NCI-H1048 (cell line): Measurements from ENCODE around the gene FGD5.

Experiments used
- DNase-seq: peaks from one replicate; lab custom pipeline; 2025; lab: John Stamatoyannopoulos, UW

FGD5 gene

DNA sequence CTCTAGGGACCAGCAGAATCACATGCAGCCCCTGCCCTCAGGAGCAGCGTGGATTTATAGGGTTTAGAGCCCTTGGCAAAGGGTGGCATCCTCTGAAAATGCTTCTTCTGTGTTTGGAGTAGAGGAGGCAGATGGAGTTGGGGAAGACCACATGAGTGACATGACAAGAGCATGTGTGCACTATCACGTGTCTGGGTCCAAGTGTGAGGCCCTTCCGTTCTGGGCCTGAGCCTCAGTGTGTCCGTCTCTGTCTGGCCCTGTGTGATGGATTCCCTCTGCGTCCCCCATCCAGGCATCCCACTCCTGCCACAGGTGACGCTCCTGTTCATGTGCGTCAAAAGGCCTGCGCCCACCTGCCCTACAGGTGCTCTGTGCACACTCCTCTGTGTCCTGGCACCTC, 30.1 kb downstream of the FGD5 start:
- DNase-seq, result no peak

DNA sequence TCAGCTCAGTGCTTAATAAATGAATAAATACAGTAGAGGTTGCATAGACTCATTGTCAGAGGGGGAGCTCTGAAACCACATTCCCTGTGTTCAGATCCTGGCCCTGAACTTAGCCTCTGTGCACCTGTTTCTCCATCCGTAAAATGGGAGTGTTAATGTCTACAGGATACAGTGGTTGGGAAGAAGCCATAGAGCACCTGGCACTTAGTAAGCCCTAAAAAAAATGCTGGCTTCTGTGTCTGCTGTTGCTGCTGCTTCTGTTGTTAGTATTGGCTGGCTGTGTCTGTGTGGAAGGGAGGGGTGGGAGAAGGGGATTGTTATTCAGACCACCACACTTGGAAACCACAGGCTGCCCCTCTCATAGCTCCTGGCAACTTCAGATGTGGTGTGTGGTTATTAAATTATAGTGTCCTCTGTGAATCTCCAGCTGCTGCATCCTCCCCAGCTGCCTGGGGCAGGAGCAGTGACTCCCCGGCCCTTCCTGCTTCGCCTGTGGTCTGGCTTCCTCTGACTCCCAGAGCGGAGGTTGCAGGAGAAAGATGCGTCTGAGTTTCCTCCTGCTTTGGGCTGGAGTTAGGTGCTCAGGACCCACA, 31.0 kb downstream of the FGD5 start:
- no peak for DNase-seq

DNA sequence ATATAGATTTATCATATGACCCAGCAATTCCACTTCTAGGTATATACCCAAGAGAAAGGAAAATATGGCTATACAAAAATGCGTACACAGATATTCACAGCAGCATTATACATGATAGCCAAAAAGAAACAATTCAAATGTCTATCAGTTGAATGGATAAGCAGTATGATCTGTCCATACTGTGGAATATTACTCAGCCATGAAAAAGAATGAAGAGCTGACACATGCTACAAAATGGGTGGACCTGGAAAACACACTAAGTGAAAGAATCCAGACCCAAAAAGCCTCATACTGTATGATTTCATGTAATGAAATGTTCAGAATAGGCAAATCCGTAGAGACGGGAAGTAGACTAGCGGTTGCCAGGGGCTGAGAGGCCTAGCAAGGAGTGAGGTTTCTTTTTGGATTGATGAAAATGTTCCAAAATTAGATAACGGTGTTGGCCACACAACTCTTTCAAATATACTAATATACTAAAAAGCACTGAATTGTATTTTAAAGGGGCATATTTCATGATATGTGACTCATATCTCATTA, 33.4 kb downstream of the FGD5 start:
- DNase-seq, result no peak

DNA sequence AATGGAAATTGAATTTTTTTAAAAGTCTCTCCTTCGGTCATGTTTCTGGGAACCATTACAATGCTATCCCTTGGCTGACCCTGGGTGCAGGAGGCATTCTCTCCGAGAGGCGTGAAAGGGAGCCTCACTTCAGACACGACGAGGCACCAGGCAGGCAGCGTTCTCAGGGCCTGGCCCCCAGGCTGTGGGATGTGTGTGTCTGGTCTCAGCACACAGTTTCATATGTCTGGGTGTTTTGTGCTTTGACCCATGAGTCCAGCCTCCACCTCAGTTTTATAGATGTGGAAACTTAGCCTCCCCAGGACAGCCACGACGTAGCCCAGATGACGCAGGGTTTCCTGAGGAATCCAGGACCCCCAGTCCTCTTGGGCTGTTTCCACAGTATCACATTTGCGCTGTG, 34.0 kb downstream of the FGD5 start:
- no peak for DNase-seq

DNA sequence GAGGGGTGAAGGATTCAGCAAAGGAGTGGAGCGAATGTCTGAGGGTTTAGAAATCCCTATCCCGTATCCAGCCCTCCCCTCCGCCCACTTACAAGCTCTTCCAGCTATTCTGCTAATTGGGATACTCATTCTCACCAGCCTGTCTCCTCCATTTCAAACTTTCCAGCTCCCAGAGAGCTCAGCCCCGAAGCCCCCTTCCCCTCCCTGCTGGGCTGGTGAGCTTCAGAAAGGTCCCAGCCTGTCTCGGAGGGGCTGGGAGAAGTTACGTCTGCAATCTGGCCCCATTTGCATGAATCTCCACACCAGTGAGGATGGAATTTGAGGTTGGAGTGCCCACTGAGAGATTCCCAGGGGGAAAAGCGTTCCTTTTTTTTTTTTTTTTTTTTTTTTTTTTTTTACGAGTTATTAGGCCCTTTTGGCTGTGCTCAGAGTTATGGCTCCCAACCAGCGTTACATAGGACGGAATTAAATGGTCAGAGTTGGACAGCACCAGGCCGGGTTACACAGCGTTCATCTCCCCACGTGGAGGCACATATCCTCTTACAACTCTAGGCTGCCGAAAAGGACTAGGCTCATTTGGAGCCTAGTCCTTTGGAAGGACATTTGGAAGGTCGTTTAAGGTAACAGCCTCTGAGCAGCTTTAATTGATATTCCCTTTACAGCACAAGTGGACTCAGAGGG, 34.6 kb downstream of the FGD5 start:
- no peak for DNase-seq

DNA sequence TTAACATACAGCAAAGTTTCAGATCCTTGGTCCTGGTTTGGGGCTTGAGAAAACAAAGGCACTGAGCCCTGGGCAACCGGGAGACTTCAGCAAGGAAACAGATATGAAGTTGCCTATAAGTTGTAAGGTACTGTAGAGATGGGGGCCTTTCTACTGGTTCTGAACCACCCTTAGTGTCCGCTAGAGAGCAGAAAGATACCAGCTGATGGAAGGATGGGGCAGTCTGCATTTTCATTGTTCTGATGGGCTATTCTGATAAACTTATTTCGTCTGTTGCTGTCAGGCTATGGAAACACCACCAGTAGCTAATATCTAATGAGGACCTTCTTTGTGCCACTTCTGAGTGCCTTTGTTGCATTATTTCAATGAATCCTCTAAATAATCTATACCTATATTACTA, 38.7 kb downstream of the FGD5 start:
- DNase-seq, result no peak

DNA sequence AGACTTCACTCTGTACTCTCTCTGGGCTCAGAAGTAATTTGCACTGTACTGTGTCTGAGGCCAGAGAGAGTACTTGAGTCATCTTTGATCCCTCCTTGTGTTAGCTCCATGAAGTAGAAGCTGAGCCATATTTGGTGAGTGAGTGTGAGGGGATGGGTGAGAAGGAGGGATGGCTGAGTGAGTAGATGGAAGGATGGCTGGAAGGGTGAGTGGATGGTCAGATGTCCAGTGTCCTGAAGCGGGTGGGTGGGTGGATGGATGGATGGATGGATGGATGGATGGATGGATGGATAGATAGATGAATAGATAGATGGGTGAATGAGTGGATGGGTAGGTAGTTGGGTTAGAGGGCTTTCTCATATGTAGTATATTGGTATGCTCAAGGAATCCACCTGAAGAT, 39.3 kb downstream of the FGD5 start:
- DNase-seq, result no peak

DNA sequence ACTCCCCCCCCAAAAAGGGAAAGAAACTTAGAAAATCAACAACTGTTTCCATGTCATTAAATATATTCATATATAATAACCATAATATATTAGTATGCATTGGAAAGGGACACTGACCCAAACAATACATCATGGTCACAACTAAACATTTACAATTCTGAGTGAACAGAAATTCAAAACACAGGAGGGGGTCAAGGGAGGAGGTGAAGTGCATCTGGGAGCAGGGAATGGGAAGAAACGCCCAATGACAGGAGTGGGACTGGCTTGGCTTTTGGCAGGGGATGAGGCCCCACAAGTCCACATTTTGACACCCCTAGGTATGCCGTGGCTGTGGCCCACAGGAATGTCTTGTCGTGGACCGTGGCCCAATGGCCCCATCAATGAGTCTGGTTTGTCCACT, 41.1 kb downstream of the FGD5 start:
- no peak for DNase-seq

DNA sequence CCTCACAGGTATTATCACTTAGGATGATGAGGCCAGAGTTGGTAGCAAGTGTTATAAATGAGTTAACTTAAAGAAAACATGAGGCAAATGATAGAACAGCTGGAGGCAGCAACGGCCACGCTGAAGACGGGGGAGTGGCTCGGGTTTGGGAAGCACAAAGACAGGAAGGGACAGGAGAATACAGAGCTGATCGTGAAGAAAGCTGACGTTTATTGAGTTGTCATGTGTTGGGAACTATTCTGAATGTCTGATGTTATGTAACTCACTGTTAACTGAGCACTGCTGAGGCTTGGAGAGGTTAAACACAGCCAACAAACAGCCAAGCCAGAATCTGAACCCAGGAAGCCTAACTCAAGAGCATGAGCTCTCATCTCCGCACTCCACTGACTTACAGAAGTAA, 42.3 kb downstream of the FGD5 start:
- no peak for DNase-seq

DNA sequence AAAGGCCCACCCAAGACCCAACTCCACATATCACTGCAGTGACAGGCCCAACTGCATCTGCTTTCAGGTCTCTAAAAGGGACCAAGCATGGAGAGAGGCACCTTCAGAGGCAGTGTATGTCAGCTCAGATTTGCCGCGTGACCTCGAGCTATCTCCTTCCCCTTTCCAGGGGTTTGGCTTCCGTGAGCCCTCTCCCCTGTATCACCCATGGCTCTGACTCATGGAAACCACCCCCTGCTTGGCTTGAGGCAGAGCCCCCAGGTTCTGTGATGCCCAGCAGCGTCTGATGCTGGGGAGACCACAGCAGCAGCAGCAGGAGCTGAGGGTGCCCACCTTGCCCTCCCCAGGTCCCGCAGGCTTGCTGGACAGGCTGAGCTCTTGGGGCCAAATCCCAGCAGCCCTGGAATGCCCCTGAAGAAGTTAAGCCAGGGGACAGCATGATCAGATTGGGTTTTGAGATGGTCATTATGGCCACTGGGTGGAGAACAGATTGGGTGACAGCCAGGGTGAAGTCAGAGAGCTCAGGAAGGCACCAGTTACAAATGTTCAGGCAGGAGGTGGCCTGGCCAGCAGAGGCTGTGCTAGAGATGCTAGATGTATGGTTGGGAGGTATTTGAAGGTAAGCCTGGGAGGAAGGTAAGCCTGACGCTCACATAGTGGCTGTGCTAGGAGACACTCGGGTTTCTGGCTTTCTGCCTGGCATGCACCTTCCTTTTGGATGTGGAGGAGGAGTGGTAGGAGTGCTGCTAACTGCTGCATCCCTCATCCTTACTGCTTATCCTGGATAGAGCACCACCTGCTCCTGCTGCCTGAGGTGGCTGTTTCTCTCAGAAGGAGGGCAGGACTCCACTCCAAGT, 42.9 kb downstream of the FGD5 start:
- no peak for DNase-seq

DNA sequence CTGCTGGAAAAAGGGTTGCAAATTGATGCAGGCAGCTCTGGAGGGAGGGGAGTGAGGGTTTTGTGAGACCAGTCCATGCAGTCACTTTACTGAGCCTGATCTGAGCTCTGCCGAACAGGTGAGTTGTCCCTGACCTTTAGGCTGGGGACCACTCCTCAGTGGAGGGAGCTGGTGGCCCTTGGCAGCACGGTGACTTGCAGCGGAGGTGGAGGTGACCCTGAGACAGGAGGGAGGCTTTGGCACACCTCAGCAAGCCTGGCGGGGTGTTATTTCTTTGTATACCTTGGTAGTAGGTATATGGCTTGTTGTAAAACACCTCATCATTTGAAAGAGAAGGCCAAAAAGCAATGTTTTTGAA, 43.5 kb downstream of the FGD5 start:
- DNase-seq, result no peak

DNA sequence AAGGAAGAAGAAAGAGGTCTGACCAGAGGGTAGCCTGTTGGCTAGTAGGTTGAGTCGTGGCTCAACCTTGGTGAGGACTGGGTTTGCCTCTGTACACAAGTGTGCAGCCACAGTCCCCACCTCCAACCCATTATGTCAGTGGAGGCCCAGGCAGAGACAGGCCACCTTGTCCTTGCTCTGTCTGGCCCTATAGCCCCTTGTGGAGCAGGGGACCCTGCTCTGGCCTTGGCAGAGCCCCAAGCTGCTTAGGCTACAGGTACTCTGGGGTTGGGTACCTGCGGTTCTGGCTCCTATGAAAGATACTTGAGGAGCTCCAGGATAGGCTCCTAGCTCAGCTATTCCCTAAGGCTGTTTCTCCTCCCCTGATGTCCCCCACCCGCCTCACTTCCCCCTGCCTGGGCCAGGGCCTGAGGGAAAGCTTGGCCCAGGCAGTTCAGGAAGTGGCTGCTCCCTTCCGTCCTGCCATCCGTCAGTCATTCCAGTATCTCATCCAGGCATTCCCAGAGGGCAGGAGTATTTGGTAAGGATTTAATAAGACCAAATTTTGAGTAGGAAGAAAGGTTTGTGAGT, 44.0 kb downstream of the FGD5 start:
- DNase-seq, result no peak

DNA sequence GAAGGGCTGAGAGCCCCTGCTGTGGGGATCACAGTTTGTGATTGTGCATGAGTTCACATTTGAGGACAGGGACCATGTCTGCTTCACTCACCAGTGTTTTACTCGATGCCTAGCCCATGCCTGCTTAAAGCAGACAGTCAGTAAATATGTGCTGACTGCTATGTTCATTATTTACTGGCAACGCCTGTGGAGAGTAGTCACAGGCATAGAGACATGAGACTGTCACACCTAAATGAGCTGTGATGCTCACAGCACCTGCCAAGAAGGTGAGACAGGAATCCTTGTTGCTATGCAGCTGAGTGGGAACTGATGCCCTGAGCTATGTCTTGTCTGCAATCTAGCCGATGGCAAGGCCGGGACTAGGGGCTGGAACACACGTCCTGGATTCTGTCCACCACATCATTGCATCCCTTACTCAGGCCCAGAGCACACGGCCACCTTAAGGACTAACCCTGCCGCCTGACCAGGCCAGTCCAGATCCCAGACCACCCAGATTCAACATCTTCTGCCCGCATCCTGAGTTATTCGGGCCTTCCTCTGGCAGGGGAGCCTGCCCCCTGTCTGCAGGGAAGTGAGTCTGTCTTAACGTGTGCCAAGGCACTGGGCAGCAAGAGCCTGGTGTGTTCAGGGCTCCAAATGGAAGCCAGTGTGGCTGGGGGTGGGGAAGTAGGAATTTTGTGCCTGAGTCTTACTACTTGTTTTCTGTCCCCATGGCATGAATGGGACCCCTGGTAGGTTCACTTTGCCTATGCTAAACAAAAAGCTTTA, 44.8 kb downstream of the FGD5 start:
- DNase-seq, result no peak

DNA sequence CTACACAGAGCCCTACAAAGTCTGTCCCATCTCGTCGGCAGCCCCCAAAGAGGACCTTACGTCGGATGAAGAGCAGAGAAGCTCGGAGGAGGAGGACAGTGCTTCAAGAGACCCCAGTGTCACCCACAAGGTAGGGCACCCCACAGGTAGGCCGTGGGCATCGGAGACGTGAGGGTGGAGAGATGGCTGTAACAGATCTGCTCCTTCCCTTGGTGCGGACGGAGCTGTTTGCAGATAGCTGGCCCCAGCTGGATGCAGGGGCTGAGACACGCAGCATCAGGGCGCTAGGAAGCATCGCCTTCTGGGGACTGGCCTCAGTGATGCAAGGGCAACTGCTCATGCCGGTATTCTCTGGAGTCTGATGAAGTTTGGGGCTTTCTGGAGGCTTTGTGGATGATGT, 45.4 kb downstream of the FGD5 start:
- no peak for DNase-seq

DNA sequence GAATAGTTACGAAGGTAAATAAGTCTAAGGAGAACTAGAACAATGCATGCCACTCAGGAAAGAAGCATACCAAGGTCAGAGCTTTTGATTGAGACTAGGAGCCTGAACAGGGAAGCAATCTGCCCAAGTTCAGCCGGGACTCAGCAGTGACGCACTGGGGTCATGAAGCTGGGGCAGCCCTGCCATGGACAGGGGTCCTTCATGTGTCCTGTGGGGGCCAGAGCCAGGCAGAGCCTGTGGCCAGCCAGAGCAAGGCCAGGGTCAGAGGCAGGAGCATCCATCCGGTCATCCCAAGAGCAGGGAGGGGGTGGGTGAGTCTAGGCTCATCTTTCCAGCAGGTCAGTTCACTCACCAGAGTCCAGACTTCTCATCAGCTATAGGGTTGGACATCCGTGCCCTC, 47.9 kb downstream of the FGD5 start:
- no peak for DNase-seq

DNA sequence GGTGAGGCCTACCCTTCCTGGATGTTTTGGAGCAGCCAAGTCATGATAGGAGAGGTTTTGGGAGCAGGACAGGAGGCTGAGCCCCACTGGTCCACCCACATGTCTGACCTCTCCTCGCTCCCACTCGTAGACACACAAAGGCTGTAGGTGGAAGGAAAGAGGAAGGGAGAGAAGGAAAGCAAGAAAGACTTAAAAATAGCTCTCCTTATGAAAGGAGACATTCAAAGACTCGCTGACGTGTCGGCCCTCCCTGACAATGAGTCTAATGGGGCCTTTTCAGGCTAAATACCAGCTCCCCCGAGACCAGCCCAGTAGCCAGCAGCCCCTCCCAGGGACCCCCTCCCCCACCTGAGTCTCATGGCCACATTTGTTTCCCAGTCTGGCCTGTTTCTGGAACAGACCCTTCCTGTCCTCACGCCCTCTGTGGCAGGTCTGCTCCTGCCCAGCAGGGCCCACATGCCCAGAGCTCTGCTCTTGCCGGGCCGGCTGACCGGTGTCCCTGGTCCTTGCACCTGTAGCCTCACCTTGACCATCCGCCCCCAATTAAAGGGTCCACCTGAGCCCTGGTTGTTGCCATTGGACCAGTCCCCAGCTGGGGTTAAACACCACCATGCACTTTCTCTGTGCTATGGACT, 49.3 kb downstream of the FGD5 start:
- no peak for DNase-seq

DNA sequence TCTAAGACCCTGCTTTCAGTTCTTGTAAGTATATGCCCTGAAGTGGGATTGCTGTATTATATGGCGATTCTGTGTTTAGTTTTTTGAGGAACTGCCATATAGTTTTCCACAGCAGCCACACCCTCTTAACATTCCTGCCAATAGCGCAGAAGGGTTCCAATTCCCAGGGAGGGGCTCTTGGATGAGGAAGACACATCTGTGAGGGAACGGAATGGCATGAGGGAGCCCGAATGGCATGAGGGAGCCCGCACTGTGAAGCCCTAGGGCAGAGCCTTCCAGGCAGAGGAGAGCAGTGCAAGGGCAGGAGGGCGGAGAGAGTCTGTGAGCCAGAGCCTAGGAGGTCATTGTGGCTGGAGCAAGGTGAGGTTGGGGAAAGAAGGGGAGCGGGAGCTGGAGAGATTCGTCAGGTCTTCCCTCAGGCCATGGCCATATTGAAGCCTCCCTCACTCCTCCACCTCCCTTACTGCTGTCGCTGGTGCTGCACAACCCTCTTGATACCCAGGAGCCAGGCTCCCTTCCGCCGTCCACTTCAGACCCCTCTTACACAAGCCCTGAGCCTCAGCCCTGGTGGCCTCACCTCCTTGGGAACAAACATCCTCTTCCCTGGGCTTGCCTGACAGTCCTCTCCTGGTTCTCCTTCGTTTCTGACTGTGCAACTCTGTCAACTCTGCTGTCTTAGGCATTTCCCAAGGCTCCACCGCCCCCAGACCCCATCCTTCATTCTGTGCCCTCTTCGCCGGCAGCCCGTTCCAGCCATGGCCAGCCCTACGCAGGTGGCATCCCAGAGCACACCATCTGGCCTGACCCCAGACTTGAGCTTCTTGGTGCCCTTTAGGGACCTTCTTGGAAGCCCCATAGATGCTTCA, 51.4 kb downstream of the FGD5 start:
- no peak for DNase-seq

DNA sequence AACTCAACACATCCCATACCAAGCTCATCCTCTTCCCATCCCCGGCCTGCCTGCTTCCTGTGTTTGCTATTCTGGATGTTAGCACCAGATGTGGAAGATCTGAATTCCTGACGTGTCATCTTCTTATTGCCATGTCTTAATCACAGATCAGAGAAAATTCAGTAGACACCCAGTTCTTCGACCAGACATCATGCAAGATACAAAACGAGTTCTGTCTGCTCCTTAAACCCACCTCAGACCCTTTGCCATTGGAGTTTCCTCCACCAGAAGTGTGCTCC, 52.0 kb downstream of the FGD5 start:
- no peak for DNase-seq

DNA sequence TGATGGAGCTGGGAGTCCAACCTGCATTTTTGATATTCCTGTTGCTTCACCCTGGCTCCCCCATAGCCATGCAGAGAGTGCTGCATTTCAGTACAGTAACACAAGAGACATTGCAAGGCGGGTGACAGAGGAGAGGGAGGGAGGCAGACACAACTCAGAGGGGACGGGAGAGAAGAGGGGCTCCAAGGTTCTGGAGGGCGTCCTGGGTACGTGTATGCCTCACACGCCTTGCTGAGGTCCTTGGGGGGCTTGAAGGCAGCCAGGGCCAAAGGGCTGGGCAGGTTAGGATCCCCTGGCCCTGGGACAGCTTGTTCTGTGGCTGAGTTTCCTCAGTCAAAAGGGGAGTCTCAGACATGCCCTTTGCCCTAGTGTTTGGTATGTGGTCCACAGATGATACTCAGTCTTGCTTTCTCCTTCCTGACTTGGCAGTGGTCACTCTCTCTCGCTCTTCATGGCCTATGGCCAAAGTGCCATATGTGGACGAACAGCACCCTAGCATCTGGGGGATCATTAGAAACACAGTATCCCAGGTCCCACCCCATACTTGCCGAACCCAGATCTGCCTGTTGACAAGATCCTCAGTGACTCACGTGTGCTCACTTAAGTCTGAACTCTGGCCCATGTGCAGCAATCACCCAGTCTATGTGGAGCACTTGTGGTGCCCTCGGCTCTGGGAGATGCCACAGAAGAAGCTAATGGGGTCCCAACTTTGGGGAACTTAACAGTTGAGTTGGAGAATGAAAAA, 52.9 kb downstream of the FGD5 start:
- no peak for DNase-seq

DNA sequence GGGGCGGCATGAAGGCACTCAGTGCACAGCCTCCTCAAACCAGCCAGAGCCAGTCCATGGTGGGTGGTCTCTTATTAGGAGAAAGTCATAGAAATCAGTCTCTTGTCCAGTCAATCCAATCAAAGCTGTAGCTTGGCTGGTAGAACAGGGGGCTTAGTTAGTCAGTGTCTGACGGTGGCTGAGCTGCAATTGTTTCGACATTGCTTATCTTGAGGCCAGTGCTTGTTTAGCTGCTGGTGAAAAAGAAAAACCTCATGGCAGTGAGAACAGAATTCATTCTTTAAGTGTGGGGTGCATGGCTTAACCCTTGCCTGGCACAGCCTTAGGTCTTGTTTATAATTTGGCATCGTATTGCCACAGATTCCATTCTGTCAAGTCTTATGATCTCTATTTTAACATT, 53.9 kb downstream of the FGD5 start:
- DNase-seq, result no peak
